ENCODE results near the gene MAP10.

MAP10 gene

GRCh38 chr1:232766904-232767303 is 38.3 kb upstream of the MAP10 start:
- H3K27me3 ChIP-seq (ENCODE audit: insufficient read depth, low read length), result no peaks in the 10 kb centered on the region
- no peaks in the 10 kb centered on the region for H3K79me2 ChIP-seq (ENCODE audit: control insufficient read depth, insufficient read depth, low read length, poor library complexity)
- H4K12ac ChIP-seq (ENCODE audit: low read depth, low read length), result no peak overlapping the region
- WGBS (ENCODE audit: extremely low coverage, insufficient coverage, insufficient read length), result no CpG with 5 or more reads among the region's 1 CpG
- H2BK5ac ChIP-seq (ENCODE audit: low read depth, low read length, poor library complexity), result no peak overlapping the region
- H3K4ac ChIP-seq (ENCODE audit: low read depth, low read length), result no peak overlapping the region
- no peak overlapping the region for H2BK120ac ChIP-seq (ENCODE audit: insufficient read depth, low read length, poor library complexity)
- H2BK12ac ChIP-seq (ENCODE audit: low read length), result no peak overlapping the region
- no peak overlapping the region for H3K23ac ChIP-seq (ENCODE audit: low read length)
- no peak for DNase-seq
- no peak overlapping the region for H4K91ac ChIP-seq (ENCODE audit: low read depth, low read length)
- H3K4me2 ChIP-seq (ENCODE audit: low read length), result no peak overlapping the region
- no peak overlapping the region for H3K27ac ChIP-seq (ENCODE audit: low read depth, low read length)
- no peak overlapping the region for H4K8ac ChIP-seq (ENCODE audit: low read depth, low read length)
- no peak overlapping the region for H2AK5ac ChIP-seq (ENCODE audit: low read length)
- no peak overlapping the region for H3K14ac ChIP-seq (ENCODE audit: low read length)
- H2AFZ ChIP-seq (ENCODE audit: insufficient read depth, low read length, poor library complexity), result no peak overlapping the region
- H3K9ac ChIP-seq (ENCODE audit: low read length), result no peak overlapping the region
- no peaks in the 10 kb centered on the region for H3K9me3 ChIP-seq (ENCODE audit: insufficient read depth, low read depth, low read length)
- H3K36me3 ChIP-seq (ENCODE audit: control insufficient read depth in 1 of 2, insufficient read depth in 2 of 2, low read length in 2 of 2), result no peaks in the 10 kb centered on the region
- H3K4me1 ChIP-seq (ENCODE audit: control insufficient read depth in 1 of 2, insufficient read depth in 2 of 2, low read length in 2 of 2), result peaks cover 0 to 2% of the 10 kb centered on the region in 2 experiments
- H3K79me1 ChIP-seq (ENCODE audit: low read length), result no peaks in the 10 kb centered on the region
- H3K4me3 ChIP-seq (ENCODE audit: low read depth, low read length), result no peak overlapping the region
- no peak overlapping the region for H3K18ac ChIP-seq (ENCODE audit: low read length)

DNA sequence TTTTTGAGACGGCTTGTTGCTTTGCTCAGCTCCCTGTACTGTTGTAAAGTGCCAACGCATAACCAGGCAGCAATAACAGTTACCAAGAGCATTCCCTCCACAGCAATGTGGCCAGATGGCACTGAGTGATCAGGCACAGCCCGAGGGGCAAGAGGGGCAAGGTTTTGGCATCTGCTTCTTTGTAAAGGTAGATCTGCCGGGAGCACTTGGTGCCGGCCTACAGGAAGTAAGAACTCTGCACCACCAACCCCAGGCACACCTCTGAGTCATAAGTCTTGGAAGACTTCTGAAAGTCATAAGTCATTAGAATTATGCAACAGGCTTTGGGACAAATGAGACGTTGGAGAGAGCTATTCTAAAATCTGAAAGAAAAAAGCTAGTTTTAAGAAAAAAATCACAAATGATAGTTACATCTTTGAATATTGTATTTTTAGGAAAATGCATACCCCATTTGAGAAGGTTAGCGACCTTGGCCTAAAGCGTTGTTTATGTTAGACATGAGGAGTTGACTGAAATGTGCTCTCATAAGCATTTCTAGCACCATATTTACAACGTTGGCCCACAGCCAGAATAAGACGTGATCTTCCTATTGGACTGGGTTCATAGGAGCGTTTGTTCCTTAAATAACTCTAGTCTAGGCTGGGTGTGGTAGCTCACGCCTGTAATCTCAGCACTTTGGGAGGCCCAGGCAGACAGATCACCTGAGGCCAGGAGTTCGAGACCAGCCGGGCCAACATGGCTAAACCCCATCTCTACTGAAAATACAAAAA is 37.7 kb upstream of the MAP10 start:
- H3K4ac ChIP-seq (ENCODE audit: low read depth, low read length), result no peak overlapping the region
- DNase-seq, result peak; percentile 23 to 49
- no peak overlapping the region for H4K91ac ChIP-seq (ENCODE audit: low read depth, low read length)
- H4K8ac ChIP-seq (ENCODE audit: low read depth, low read length), result no peak overlapping the region
- H4K12ac ChIP-seq (ENCODE audit: low read depth, low read length), result no peak overlapping the region
- no peak overlapping the region for H2BK12ac ChIP-seq (ENCODE audit: low read length)
- no peak overlapping the region for H3K18ac ChIP-seq (ENCODE audit: low read length)
- H3K9ac ChIP-seq (ENCODE audit: low read length), result no peak overlapping the region
- H3K4me2 ChIP-seq (ENCODE audit: low read length), result no peak overlapping the region
- no peak overlapping the region for H3K14ac ChIP-seq (ENCODE audit: low read length)
- no peaks in the 10 kb centered on the region for H3K79me1 ChIP-seq (ENCODE audit: low read length)
- no peaks in the 10 kb centered on the region for H3K9me3 ChIP-seq (ENCODE audit: insufficient read depth, low read depth, low read length)
- WGBS (ENCODE audit: extremely low coverage, insufficient coverage, insufficient read length), result no CpG with 5 or more reads among the region's 14 CpGs
- H3K23ac ChIP-seq (ENCODE audit: low read length), result no peak overlapping the region
- H2AFZ ChIP-seq (ENCODE audit: insufficient read depth, low read length, poor library complexity), result no peak overlapping the region
- no peaks in the 10 kb centered on the region for H3K27me3 ChIP-seq (ENCODE audit: insufficient read depth, low read length)
- peaks cover 0 to 2% of the 10 kb centered on the region in 2 experiments for H3K4me1 ChIP-seq (ENCODE audit: control insufficient read depth in 1 of 2, insufficient read depth in 2 of 2, low read length in 2 of 2)
- H3K79me2 ChIP-seq (ENCODE audit: control insufficient read depth, insufficient read depth, low read length, poor library complexity), result no peaks in the 10 kb centered on the region
- H3K4me3 ChIP-seq (ENCODE audit: low read depth, low read length), result no peak overlapping the region
- H3K27ac ChIP-seq (ENCODE audit: low read depth, low read length), result no peak overlapping the region
- no peak overlapping the region for H2AK5ac ChIP-seq (ENCODE audit: low read length)
- H2BK120ac ChIP-seq (ENCODE audit: insufficient read depth, low read length, poor library complexity), result no peak overlapping the region
- H3K36me3 ChIP-seq (ENCODE audit: control insufficient read depth in 1 of 2, insufficient read depth in 2 of 2, low read length in 2 of 2), result no peaks in the 10 kb centered on the region
- H2BK5ac ChIP-seq (ENCODE audit: low read depth, low read length, poor library complexity), result no peak overlapping the region

DNA sequence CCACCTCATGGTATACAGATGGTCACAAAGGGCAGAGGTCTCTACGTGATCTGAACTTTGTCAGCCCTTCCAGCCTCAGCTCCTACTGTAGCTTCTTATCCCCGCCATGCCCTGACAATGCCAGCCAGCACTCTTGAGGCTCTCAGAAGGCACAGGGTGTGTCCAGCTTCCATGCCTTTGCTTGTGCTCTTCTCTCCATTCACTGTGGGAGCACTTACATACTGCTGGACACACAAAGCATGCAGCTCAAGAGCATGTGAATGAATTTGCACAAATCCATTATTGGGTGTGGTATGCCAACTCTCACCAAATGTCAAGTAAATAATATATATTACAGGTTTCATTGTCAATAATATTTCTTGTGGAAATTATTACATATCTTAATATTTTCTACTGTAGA is 36.4 kb upstream of the MAP10 start:
- peaks cover 0 to 2% of the 10 kb centered on the region in 2 experiments for H3K4me1 ChIP-seq (ENCODE audit: control insufficient read depth in 1 of 2, insufficient read depth in 2 of 2, low read length in 2 of 2)
- H3K9me3 ChIP-seq (ENCODE audit: insufficient read depth, low read depth, low read length), result peaks cover 2% of the 10 kb centered on the region
- H4K91ac ChIP-seq (ENCODE audit: low read depth, low read length), result no peak overlapping the region
- no CpG with 5 or more reads among the region's 2 CpGs for WGBS (ENCODE audit: extremely low coverage, insufficient coverage, insufficient read length)
- no peak overlapping the region for H3K18ac ChIP-seq (ENCODE audit: low read length)
- H4K12ac ChIP-seq (ENCODE audit: low read depth, low read length), result no peak overlapping the region
- no peak overlapping the region for H3K4me3 ChIP-seq (ENCODE audit: low read depth, low read length)
- no peak overlapping the region for H2AFZ ChIP-seq (ENCODE audit: insufficient read depth, low read length, poor library complexity)
- H3K4ac ChIP-seq (ENCODE audit: low read depth, low read length), result no peak overlapping the region
- H3K14ac ChIP-seq (ENCODE audit: low read length), result no peak overlapping the region
- H3K27me3 ChIP-seq (ENCODE audit: insufficient read depth, low read length), result no peaks in the 10 kb centered on the region
- no peaks in the 10 kb centered on the region for H3K79me2 ChIP-seq (ENCODE audit: control insufficient read depth, insufficient read depth, low read length, poor library complexity)
- no peak overlapping the region for H3K23ac ChIP-seq (ENCODE audit: low read length)
- no peak overlapping the region for H3K4me2 ChIP-seq (ENCODE audit: low read length)
- no peak overlapping the region for H3K27ac ChIP-seq (ENCODE audit: low read depth, low read length)
- no peak for DNase-seq
- no peaks in the 10 kb centered on the region for H3K36me3 ChIP-seq (ENCODE audit: control insufficient read depth in 1 of 2, insufficient read depth in 2 of 2, low read length in 2 of 2)
- H2BK120ac ChIP-seq (ENCODE audit: insufficient read depth, low read length, poor library complexity), result no peak overlapping the region
- H2AK5ac ChIP-seq (ENCODE audit: low read length), result no peak overlapping the region
- no peak overlapping the region for H4K8ac ChIP-seq (ENCODE audit: low read depth, low read length)
- no peak overlapping the region for H2BK12ac ChIP-seq (ENCODE audit: low read length)
- H3K79me1 ChIP-seq (ENCODE audit: low read length), result no peaks in the 10 kb centered on the region
- H3K9ac ChIP-seq (ENCODE audit: low read length), result no peak overlapping the region
- no peak overlapping the region for H2BK5ac ChIP-seq (ENCODE audit: low read depth, low read length, poor library complexity)

- no peak overlapping the region for H2BK120ac ChIP-seq (ENCODE audit: insufficient read depth, low read length, poor library complexity)
- no peak overlapping the region for H2AFZ ChIP-seq (ENCODE audit: insufficient read depth, low read length, poor library complexity)
- no peak overlapping the region for H3K4me3 ChIP-seq (ENCODE audit: low read depth, low read length)
- H4K12ac ChIP-seq (ENCODE audit: low read depth, low read length), result no peak overlapping the region
- H2BK12ac ChIP-seq (ENCODE audit: low read length), result no peak overlapping the region
- no peak overlapping the region for H2BK5ac ChIP-seq (ENCODE audit: low read depth, low read length, poor library complexity)
- no peak overlapping the region for H3K23ac ChIP-seq (ENCODE audit: low read length)
- no peak overlapping the region for H3K9ac ChIP-seq (ENCODE audit: low read length)
- no peak overlapping the region for H4K8ac ChIP-seq (ENCODE audit: low read depth, low read length)
- H3K18ac ChIP-seq (ENCODE audit: low read length), result no peak overlapping the region
- no peak overlapping the region for H3K4ac ChIP-seq (ENCODE audit: low read depth, low read length)
- H3K4me1 ChIP-seq (ENCODE audit: control insufficient read depth in 1 of 2, insufficient read depth in 2 of 2, low read length in 2 of 2), result peaks cover 0 to 2% of the 10 kb centered on the region in 2 experiments
- no peaks in the 10 kb centered on the region for H3K79me1 ChIP-seq (ENCODE audit: low read length)
- H3K36me3 ChIP-seq (ENCODE audit: control insufficient read depth in 1 of 2, insufficient read depth in 2 of 2, low read length in 2 of 2), result no peaks in the 10 kb centered on the region
- no peak overlapping the region for H4K91ac ChIP-seq (ENCODE audit: low read depth, low read length)
- no peak overlapping the region for H3K14ac ChIP-seq (ENCODE audit: low read length)
- DNase-seq, result no peak
- no peaks in the 10 kb centered on the region for H3K79me2 ChIP-seq (ENCODE audit: control insufficient read depth, insufficient read depth, low read length, poor library complexity)
- H3K27me3 ChIP-seq (ENCODE audit: insufficient read depth, low read length), result no peaks in the 10 kb centered on the region
- no peak overlapping the region for H2AK5ac ChIP-seq (ENCODE audit: low read length)
- H3K4me2 ChIP-seq (ENCODE audit: low read length), result no peak overlapping the region
- no peak overlapping the region for H3K27ac ChIP-seq (ENCODE audit: low read depth, low read length)
- H3K9me3 ChIP-seq (ENCODE audit: insufficient read depth, low read depth, low read length), result peaks cover 2% of the 10 kb centered on the region
- no CpG with 5 or more reads among the region's 2 CpGs for WGBS (ENCODE audit: extremely low coverage, insufficient coverage, insufficient read length)
These were observed 35.5 kb upstream of the MAP10 start for GRCh38 chr1:232769733-232770132.

All from trophoblast cell (in vitro differentiated cells and primary cell).